B cell (primary cell): ENCODE data around the gene PCNX3. TPM values are rescaled to one million over a fixed set of nuclear protein-coding genes. Genes with fewer than 3 reads are reported as not detected.
A peak's percentile ranks its signal among the peaks of the same experiment; 100 is the strongest.

Experiments
- ATAC-seq: fragments of 200-7000 bp; cut with Tn5 transposase; one replicate; pipeline ENCODE4 v1.10.0; 2021; ENCODE audit warnings: low read depth, mild to moderate bottlenecking, moderate number of reproducible peaks, moderate library complexity
- CTCF ChIA-PET: fragments of 350-600 bp; sonication (Branson Sonifier 250); formaldehyde crosslinking; loops from one replicate; lab custom pipeline; 2021; ENCODE audit warnings: antibody characterized with exemption, inconsistent platforms; lab: Charles Lee
- POLR2A ChIA-PET: fragments of 350-600 bp; sonication (Branson Sonifier 250); formaldehyde crosslinking; loops from one replicate; lab custom pipeline; 2021; ENCODE audit warnings: antibody characterized with exemption; lab: Charles Lee
- DNase-seq: peaks from one replicate; pipeline ENCODE4 v3.0.0; 2013
- H2AFZ ChIP-seq: 2 replicates; pipeline ENCODE4 v1.6.1; 2012; ENCODE audit warnings: mild to moderate bottlenecking, low read depth, low read length; ENCODE audit not compliant: insufficient read depth, poor library complexity, severe bottlenecking
- H3K27ac ChIP-seq, 2 donors: 1 replicate in 1 of 2; 2 replicates in 1 of 2; pipeline ENCODE4 v1.5.1; 2012 to 2013; ENCODE audit warnings: low read length in 2 of 2, mild to moderate bottlenecking in 2 of 2, moderate library complexity in 1 of 2
- H3K27me3 ChIP-seq, 4 experiments: fragments of 200-600 bp in 1 of 4; sonication (generic) in 1 of 4; replicated peaks in 1 of 4; 1 replicate in 2 of 4; 2 replicates in 2 of 4; pipeline versions ENCODE4 v1.6.1 to v1.7.0; 2013 to 2016; ENCODE audit warnings: low read length in 3 of 4, mild to moderate bottlenecking in 2 of 4, mixed read lengths in 1 of 4, moderate library complexity in 1 of 4; ENCODE audit not compliant: insufficient read depth in 4 of 4, control insufficient read depth in 3 of 4; ENCODE audit errors: control extremely low read depth in 1 of 4
- H3K36me3 ChIP-seq, 2 experiments: replicated peaks in 1 of 2; 1 replicate in 1 of 2; 2 replicates in 1 of 2; pipeline versions ENCODE4 v1.6.1 to v1.7.1; 2013; ENCODE audit warnings: low read length in 1 of 2; ENCODE audit not compliant: insufficient read depth in 2 of 2, control insufficient read depth in 1 of 2; ENCODE audit errors: control extremely low read depth in 1 of 2, extremely low read depth in 1 of 2
- H3K4me1 ChIP-seq, 2 donors: fragments of 200-600 bp in 1 of 2; sonication (generic) in 1 of 2; 1 replicate in 1 of 2; 2 replicates in 1 of 2; pipeline versions ENCODE4 v1.5.1 to v1.6.1; 2013 to 2017; ENCODE audit warnings: low read length in 2 of 2; ENCODE audit not compliant: control insufficient read depth in 2 of 2, insufficient read depth in 2 of 2
- H3K4me2 ChIP-seq: replicated peaks from 2 replicates; pipeline ENCODE3; 2012; ENCODE audit warnings: mild to moderate bottlenecking, low read depth, low read length; ENCODE audit not compliant: poor library complexity, severe bottlenecking
- H3K4me3 ChIP-seq, 5 experiments: fragments of 200-600 bp in 1 of 5; sonication (generic) in 1 of 5; 1 replicate in 3 of 5; 2 replicates in 2 of 5; pipeline versions ENCODE4 v1.5.1 to v1.7.0; 2011 to 2016; ENCODE audit warnings: low read length in 4 of 5, mild to moderate bottlenecking in 4 of 5, low read depth in 2 of 5, control low read depth in 1 of 5, moderate library complexity in 1 of 5; ENCODE audit not compliant: insufficient read depth in 1 of 5; ENCODE audit errors: control extremely low read depth in 1 of 5, extremely low read depth in 1 of 5
- H3K79me2 ChIP-seq: fragments of 200-600 bp; sonication (generic); one replicate; pipeline ENCODE4 v1.6.0; 2016; ENCODE audit warnings: low read length; ENCODE audit not compliant: control insufficient read depth, insufficient read depth
- H3K9ac ChIP-seq: fragments of 200-600 bp; sonication (generic); 2 replicates; pipeline ENCODE4 v1.6.1; 2017; ENCODE audit warnings: mild to moderate bottlenecking, low read length, moderate library complexity
- H3K9me3 ChIP-seq, 3 donors: one replicate each; pipeline versions ENCODE4 v1.6.1 to v1.7.1; 2013; ENCODE audit warnings: low read length in 2 of 3; ENCODE audit not compliant: control insufficient read depth in 2 of 3, insufficient read depth in 1 of 3; ENCODE audit errors: control extremely low read depth in 1 of 3
- H4K20me1 ChIP-seq: 2 replicates; pipeline ENCODE4 v1.6.0; 2012; ENCODE audit warnings: mild to moderate bottlenecking, low read length; ENCODE audit not compliant: insufficient read depth, control insufficient read depth, poor library complexity, severe bottlenecking
- H3K27ac Mint-ChIP-seq: one replicate; pipeline ENCODE4 v1.8.0; 2021; ENCODE audit warnings: mixed read lengths
- H3K27me3 Mint-ChIP-seq: one replicate; pipeline ENCODE4 v1.8.0; 2021; ENCODE audit warnings: mixed read lengths
- H3K4me1 Mint-ChIP-seq: one replicate; pipeline ENCODE4 v1.8.0; 2021; ENCODE audit warnings: mixed read lengths
- H3K4me3 Mint-ChIP-seq: one replicate; pipeline ENCODE4 v1.8.0; 2021; ENCODE audit warnings: mixed read lengths
- H3K9me3 Mint-ChIP-seq: one replicate; pipeline ENCODE4 v1.8.0; 2022; ENCODE audit warnings: mixed read lengths; ENCODE audit not compliant: insufficient read depth
- EZH2 ChIP-seq: IDR thresholded peaks from 2 replicates; pipeline ENCODE4 v1.6.1; 2012; ENCODE audit warnings: borderline replicate concordance, low read depth, mild to moderate bottlenecking, moderate library complexity, low read length; ENCODE audit not compliant: insufficient read depth, poor library complexity, severe bottlenecking
- WGBS: methylation state at CpG from one replicate; pipeline ENCODE4 v1.1.5; 2013; ENCODE audit warnings: missing lambda C conversion rate; ENCODE audit not compliant: insufficient coverage; 5-methylcytosine and 5-hydroxymethylcytosine counted together
- intact Hi-C: fragments of 100-400 bp; cut with micrococcal nuclease; formaldehyde crosslinking; loops from one replicate; pipeline ENCODE4 v1.10.0; 2022
- polyA plus RNA-seq: library from polyadenylated mRNA; depleted of rRNA; stranded (reverse); fragments of >200 nt; gene quantifications from 2 replicates; pipeline ENCODE4 v1.2.3, GENCODE V29; 2012
- total RNA-seq, 2 donors: library from RNA; stranded (reverse); fragments of 120-200 nt in 1 of 2; gene quantifications; 1 replicate in 1 of 2; 2 replicates in 1 of 2; pipeline versions ENCODE4 v1.2.3 to v1.2.4, GENCODE V29; 2013 to 2022
- TF ChIP-seq, protein P1 (sequence below): fragments of 200-600 bp; IDR thresholded peaks from one replicate; pipeline ENCODE4 v1.8.0; 2022; ENCODE audit warnings: antibody characterized with exemption, mild to moderate bottlenecking

Gene PCNX3
- total and polyA plus RNA-seq, 2 donors (not counting 1 experiment from before 2014, with no cell fraction given), result 61.5 to 62.8 TPM

DNA sequence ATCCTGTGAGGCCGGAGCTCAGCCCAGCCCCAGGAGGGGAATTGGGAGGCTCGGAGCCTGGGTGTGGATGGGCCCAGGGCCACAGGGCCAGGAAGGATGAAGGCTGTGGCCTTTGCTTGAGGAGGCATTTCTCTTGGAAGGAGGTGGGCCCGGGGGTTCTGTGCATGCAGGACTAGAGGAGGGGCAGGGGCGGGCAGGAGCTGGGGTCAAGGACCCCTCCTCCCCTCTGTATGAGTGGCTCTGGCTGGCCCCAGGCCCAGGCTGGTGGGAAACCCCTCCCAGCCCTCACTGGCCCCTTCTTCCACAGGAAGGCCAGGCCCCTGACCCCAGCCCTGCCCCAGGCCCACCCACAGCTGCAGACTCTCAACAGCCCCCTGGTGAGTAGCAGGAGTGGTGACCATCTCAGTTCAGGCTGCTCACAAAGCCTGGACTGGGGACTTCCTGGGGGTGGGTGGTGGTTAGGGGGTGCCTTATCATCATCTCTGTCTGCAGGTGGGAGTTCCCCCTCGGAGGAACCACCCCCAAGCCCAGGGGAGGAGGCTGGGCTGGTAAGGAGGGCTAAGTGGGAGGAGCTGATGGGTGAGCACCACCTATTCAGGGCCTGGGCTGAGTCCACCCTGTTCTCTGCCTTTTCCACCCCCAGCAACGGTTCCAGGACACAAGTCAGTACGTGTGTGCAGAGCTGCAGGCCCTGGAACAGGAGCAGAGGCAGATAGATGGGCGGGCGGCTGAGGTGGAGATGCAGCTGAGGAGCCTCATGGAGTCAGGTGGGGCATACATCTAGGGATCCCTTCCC, 25.9 kb upstream of the PCNX3 start:
- ATAC-seq (peak; percentile 23), DNase-seq (peak; percentile 63)
- no peak overlapping the region for H3K4me3 Mint-ChIP-seq
- WGBS, result 74% methylated on average over 4 of the region's 9 CpGs
- H3K27me3 Mint-ChIP-seq, result no peaks in the 10 kb centered on the region
- peak overlapping the region; percentile 83 for H3K27ac Mint-ChIP-seq
- H3K4me1 Mint-ChIP-seq, result peaks cover 43% of the 10 kb centered on the region
- Histone ChIP-seq H2AFZ (no peak overlapping the region), H3K4me3 (no peak overlapping the region), H3K4me1 (peaks cover 27 to 44% of the 10 kb centered on the region in 2 donors), H3K9me3 (no peaks in the 10 kb centered on the region), H3K4me2 (peak overlapping the region; percentile 18), H3K9ac (no peak overlapping the region), H3K27ac (peak overlapping the region in 1 of 2 donors; percentile 82), H3K36me3 (peaks cover 0 to 38% of the 10 kb centered on the region in 2 experiments), H3K79me2 (no peaks in the 10 kb centered on the region), H4K20me1 (peaks cover 24% of the 10 kb centered on the region), H3K27me3 (no peaks in the 10 kb centered on the region)
- ChIA-PET CTCF (interaction anchor here (0.7 to 9.7 kb wide), 15 partner anchors 12 to 315 kb away, joined by 3 to 144 read pairs (median 5); partner anchors contain the start of genes EHBP1L1, FAM89B, MAP3K11 and PCNX3), POLR2A (interaction anchor here (0.6 to 4.9 kb wide), 5 partner anchors 13 to 62 kb away, joined by 3 to 45 read pairs (median 7); partner anchors contain the start of genes EHBP1L1 and PCNX3)
- H3K9me3 Mint-ChIP-seq, result no peaks in the 10 kb centered on the region
- TF ChIP-seq, protein P1, sequence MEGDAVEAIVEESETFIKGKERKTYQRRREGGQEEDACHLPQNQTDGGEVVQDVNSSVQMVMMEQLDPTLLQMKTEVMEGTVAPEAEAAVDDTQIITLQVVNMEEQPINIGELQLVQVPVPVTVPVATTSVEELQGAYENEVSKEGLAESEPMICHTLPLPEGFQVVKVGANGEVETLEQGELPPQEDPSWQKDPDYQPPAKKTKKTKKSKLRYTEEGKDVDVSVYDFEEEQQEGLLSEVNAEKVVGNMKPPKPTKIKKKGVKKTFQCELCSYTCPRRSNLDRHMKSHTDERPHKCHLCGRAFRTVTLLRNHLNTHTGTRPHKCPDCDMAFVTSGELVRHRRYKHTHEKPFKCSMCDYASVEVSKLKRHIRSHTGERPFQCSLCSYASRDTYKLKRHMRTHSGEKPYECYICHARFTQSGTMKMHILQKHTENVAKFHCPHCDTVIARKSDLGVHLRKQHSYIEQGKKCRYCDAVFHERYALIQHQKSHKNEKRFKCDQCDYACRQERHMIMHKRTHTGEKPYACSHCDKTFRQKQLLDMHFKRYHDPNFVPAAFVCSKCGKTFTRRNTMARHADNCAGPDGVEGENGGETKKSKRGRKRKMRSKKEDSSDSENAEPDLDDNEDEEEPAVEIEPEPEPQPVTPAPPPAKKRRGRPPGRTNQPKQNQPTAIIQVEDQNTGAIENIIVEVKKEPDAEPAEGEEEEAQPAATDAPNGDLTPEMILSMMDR, result no peak
- no peak for TF ChIP-seq EZH2
- intact Hi-C loops, result loop anchor here (2.0 kb wide), 1 partner anchor 223 kb away; no protein-coding TSS in a partner anchor
